C4-2B (cell line): ENCODE measurements around the gene BTLA.

Experiments
- CTCF ChIP-seq: fragments of 450-650 bp; conservative IDR thresholded peaks from 2 replicates; pipeline ENCODE4 v1.5.1; 2017; ENCODE audit warnings: mild to moderate bottlenecking
- ZFX ChIP-seq: fragments of 450-650 bp; IDR thresholded peaks from 2 replicates; pipeline ENCODE4 v1.6.1; 2017

GRCh38 chr3:112469671-112470070 is 29.6 kb downstream of the BTLA start:
- TF ChIP-seq CTCF (no peak), ZFX (no peak)
